ENCODE data around the gene TEKT5. TPM values are rescaled to one million over a fixed set of nuclear protein-coding genes. Genes with fewer than 3 reads are reported as not detected.
"Not testable (repeated sequence)": the region's sequence is repeated elsewhere in the genome, so short reads cannot be mapped to it uniquely, and the experiment has no call there.

The TEKT5 gene
- total and polyA plus RNA-seq, 11 donors: 0.51 to 2.8 TPM; not detected in 9

- peak in 3 of 5 donors; percentile 31 to 60 (median 32) for DNase-seq
- H3K27ac ChIP-seq: peak overlapping the region in 9 of 12 donors; percentile 17 to 67 (median 49)
- H3K27me3 ChIP-seq: no peaks in the 10 kb centered on the region
- intact Hi-C loops (cut with DNase I): loop anchor here in 1 of 10 donors (10.0 kb wide), 1 partner anchor 97 kb away; no protein-coding TSS in a partner anchor
- no peaks in the 10 kb centered on the region for H3K9me3 ChIP-seq
- H3K4me1 ChIP-seq: peaks cover 0 to 37% (median 18%) of the 10 kb centered on the region in 12 donors
- whole genome bisulfite sequencing, 4 donors: 46 to 53% (median 49%) methylated on average over 13 to 19 of the region's 19 CpGs
- H3K4me3 ChIP-seq: peak overlapping the region in 2 of 12 donors; percentile 1 to 4
- ATAC-seq: peak; percentile 68 to 76 (median 72)
- no peaks in the 10 kb centered on the region for H3K36me3 ChIP-seq
- TF ChIP-seq, protein P1, sequence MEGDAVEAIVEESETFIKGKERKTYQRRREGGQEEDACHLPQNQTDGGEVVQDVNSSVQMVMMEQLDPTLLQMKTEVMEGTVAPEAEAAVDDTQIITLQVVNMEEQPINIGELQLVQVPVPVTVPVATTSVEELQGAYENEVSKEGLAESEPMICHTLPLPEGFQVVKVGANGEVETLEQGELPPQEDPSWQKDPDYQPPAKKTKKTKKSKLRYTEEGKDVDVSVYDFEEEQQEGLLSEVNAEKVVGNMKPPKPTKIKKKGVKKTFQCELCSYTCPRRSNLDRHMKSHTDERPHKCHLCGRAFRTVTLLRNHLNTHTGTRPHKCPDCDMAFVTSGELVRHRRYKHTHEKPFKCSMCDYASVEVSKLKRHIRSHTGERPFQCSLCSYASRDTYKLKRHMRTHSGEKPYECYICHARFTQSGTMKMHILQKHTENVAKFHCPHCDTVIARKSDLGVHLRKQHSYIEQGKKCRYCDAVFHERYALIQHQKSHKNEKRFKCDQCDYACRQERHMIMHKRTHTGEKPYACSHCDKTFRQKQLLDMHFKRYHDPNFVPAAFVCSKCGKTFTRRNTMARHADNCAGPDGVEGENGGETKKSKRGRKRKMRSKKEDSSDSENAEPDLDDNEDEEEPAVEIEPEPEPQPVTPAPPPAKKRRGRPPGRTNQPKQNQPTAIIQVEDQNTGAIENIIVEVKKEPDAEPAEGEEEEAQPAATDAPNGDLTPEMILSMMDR (IDR thresholded peaks at IDR 0.05): no peak
- no peak for TF ChIP-seq POLR2A (IDR thresholded peaks at IDR 0.05)
Observed at GRCh38 chr16:10622036-10622921, 72.5 kb downstream of the TEKT5 start.

DNA sequence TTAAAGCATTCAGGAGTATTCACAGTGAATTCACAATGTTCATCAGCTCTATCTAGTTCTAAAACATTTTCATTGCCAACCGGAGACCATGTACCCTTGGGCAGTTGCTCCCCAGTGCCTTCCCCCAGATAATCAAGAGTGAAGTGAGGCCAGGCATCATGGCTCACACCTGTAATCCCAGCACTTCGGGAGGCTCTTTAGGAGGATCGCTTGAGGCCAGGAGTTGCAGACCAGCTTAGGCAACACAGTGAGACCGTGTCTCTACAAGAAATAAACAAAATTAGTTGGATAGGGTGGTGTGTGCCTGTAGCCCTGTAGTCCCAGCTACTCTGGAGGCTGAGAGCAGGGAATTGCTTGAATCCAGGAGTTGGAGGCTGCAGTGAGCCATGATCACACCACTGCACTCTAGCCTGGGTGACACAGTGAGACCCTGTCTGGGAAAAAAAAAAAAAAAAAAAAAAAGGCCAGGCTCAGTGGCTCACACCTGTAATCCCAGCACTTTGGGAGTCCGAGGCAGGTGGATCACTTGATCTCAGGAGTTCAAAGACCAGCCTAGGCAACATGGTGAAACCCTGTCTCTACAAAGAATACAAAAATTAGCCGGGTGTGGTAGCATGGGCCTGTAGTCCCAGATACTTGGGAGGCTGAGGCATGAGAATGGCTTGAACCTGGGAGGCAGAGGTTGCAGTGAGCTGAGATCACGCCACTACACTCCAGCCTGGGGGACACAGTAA is 73.3 kb downstream of the TEKT5 start:
- not testable (repeated sequence) for H3K4me3 ChIP-seq, H3K36me3 ChIP-seq, DNase-seq, H3K27me3 ChIP-seq, ATAC-seq, H3K9me3 ChIP-seq
- WGBS, 4 donors: 82 to 88% (median 87%) methylated on average over 7 of the region's 7 CpGs
- intact Hi-C loops (cut with DNase I): loop anchor here in 1 of 10 donors (10.0 kb wide), 1 partner anchor 97 kb away; no protein-coding TSS in a partner anchor
- peaks cover 3 to 46% (median 27%) of the 10 kb centered on the region in 12 donors for H3K4me1 ChIP-seq
- H3K27ac ChIP-seq: peak overlapping the region in 4 of 12 donors; percentile 29 to 67 (median 46)

DNA sequence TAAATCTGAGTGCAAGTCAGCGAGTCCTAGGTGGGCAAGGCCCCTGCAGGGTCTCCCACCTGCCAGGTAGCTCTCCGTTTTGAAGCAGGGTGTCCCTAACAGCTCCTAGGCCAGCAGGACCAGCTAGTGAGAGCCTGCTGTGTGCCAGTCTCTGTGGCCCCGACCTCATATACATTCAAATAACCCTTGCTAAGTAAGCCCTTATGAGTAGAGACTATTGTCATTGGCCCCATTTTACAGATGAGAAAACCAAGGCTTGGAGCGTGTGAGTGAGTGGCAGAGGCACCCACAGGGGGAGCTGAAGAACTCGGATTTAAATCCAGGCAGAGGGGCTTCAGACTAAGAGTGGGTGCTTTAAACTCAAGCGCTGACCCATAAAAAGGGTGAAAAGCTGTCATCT is 74.6 kb downstream of the TEKT5 start:
- Histone ChIP-seq H3K27ac (peak overlapping the region in 3 of 12 donors; percentile 53 to 75 (median 64)), H3K9me3 (no peaks in the 10 kb centered on the region), H3K4me3 (no peak overlapping the region), H3K36me3 (no peaks in the 10 kb centered on the region), H3K4me1 (peaks cover 3 to 47% (median 23%) of the 10 kb centered on the region in 12 donors), H3K27me3 (no peaks in the 10 kb centered on the region)
- no peak for DNase-seq
- intact Hi-C loops (cut with DNase I): loop anchor here in 1 of 10 donors (10.0 kb wide), 1 partner anchor 95 kb away; no protein-coding TSS in a partner anchor
- no peak for ATAC-seq
- TF ChIP-seq, protein P1 (IDR thresholded peaks at IDR 0.05): no peak
- TF ChIP-seq POLR2A (IDR thresholded peaks at IDR 0.05): no peak
- 84 to 92% (median 88%) methylated on average over 5 to 6 of the region's 6 CpGs for WGBS, 4 donors

DNA sequence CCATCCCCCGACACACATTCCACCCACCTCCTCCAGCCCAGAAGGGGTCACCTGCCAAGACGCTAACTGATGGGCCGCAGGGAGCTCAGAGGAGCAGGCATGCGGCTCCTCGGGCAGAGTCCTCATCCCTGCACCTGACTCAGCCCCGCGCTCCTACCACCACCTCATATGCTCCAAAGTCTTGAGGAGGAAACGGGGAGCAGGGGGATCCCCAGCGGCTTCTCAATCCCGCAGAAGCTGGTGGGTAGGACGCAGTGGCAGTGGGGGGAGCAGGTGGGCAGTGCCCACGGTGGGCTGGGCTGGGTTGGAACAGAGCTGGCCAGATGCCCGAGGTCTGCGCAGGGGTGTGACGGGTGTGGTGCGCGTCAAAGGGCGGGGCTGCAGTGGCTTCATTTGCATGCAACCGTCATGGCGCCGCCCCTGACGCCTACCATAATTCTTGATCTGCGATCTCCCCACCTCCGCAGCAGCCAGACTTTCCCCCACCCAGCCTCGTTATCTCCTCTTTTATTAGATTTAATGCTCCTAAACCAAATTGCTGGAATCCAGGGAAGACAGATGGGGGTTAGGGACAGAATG is 75.4 kb downstream of the TEKT5 start:
- WGBS, 4 donors: 29 to 70% (median 41%) methylated on average over 12 to 25 of the region's 25 CpGs
- H3K4me3 ChIP-seq: peak overlapping the region in 9 of 12 donors; percentile 9 to 49 (median 35)
- intact Hi-C loops (cut with DNase I): loop anchor here in 3 of 10 donors (5.0 kb wide), 3 partner anchors 37 to 82 kb away; partner anchors contain the start of gene EMP2 (in 2 of the 3)

More for the DNA sequence above, 75.4 kb downstream of the TEKT5 start:
- no peaks in the 10 kb centered on the region for H3K36me3 ChIP-seq
- TF ChIP-seq, protein P1 (IDR thresholded peaks at IDR 0.05): no peak
- TF ChIP-seq POLR2A (IDR thresholded peaks at IDR 0.05): no peak
- H3K4me1 ChIP-seq: peaks cover 3 to 47% (median 23%) of the 10 kb centered on the region in 12 donors
- H3K9me3 ChIP-seq: no peaks in the 10 kb centered on the region
- H3K27me3 ChIP-seq: no peaks in the 10 kb centered on the region
- ATAC-seq: peak in 3 of 4 donors; percentile 45 to 60 (median 53)
- peak; percentile 38 to 74 (median 66) for DNase-seq
- peak overlapping the region in 9 of 12 donors; percentile 13 to 77 (median 60) for H3K27ac ChIP-seq

Data from heart left ventricle (tissue), 16 donors.